T47D (cell line): ENCODE results near the gene KIF6.
"Not testable (repeated sequence)": the region's sequence is repeated elsewhere in the genome, so short reads cannot be mapped to it uniquely, and the experiment has no call there.

Source experiments
- DNase-seq, 2 experiments: peaks; one replicate each; pipeline versions ENCODE4 v3.0.0 to v3.0.0-alpha.2; 2011 to 2012; ENCODE audit warnings: low read depth in 1 of 2, low spot score in 1 of 2
- JUND ChIP-seq: IDR thresholded peaks from 2 replicates; pipeline ENCODE4 v1.6.1; 2012; ENCODE audit warnings: low read depth
- in situ Hi-C: cut with HindIII; loops from 2 replicates; pipeline ENCODE4 v1.10.0; 2016; ENCODE audit warnings: low sequenced_read_pairs, low pct_unique_long_range_greater_than_20kb

The KIF6 gene

DNA sequence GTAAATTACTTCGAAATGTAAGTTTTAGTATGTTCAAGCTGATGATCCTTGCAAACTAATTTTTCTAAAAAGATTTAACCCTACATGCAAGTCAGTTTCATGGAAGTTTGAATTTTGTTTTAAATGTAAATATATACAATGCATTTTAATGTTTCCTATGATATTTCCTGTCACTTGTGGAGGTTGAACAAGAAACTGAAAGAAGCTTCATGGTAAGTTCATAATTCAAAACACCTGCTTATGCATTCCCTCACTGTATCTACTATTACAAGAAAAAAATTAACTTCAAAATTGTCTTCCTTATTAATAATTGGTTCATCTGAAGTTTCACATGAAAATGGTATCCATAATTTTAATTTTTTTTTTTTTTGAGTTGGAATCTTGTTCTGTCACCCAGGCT lies 24.8 kb downstream of the KIF6 start:
- in situ Hi-C loops: no loop called here
- no peak for TF ChIP-seq JUND
- no peak for DNase-seq

DNA sequence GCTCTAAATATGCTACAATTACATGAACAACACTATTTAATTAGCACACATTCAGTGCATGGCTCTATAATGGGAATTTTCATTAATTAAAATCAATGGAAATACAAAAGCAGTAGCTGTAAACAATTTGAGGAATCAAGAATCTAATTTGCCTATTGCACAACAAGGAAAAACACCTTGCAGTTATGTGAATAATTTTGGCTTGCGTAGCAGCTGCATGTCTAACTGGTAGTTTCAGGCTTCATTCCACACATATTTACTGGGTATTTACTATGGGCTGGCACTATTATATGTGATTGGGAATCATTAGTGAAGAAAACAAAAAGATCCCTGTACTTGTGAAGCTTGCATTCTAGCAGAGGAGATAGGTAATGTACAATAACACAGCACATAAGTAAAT lies 26.4 kb downstream of the KIF6 start:
- in situ Hi-C loops: no loop called here
- no peak for TF ChIP-seq JUND
- peak; percentile 16 to 68 for DNase-seq

DNA sequence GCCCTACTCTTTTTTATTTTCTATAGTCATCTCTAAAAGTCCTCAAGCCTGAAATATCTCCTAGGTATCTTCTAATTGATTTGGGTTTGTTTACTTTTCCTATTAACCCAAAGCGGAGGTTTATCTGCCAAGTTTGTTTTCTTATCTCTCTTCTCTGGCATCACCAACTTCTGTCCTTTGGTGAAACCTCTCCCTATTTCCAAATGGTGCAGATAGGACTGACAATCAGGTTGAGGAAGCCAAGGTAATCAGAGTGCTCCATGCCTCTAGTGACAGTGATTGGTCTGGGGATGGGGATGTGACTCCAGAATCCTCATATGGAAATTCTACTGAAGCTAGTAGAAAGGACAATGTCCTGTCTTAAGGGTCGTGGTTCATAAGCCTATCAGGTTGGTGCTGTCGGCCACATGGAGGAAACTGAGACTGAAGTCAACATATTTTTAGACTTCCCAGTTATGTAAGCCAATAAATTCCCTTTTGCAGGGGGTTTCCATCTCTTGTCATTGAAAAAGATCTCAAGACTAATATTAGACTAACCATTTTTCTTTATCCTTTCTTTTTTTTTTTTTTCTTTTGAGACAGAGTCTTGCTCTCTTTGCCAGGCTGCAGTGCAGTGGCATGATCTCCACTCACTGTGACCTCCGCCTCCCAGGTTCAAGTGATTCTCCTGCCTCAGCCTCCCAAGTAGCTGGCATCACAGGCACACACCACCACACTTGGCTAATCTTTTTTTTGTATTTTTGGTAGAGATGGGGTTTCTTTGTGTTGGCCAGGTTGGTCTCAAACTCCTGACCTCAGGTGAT lies 28.0 kb downstream of the KIF6 start:
- no peak for TF ChIP-seq JUND
- in situ Hi-C loops: no loop called here
- DNase-seq: no peak

DNA sequence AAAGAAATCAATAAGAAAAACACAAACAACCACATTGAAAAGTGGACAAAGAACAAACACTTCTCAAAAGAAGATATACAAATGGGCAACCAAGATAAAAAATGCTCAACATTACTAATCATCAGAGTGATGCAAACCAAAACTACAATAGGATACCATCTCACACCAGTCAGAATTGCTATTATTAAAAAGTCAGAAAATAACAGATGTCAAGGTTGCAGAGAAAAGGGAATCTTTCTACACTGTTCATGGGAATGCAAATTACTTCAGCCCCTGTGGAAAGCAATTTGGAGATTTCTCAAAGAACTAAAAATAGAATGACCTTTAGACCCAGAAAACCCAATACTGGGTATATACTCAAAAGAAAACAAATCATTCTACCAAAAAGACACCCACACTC lies 29.8 kb downstream of the KIF6 start:
- TF ChIP-seq JUND: no peak
- in situ Hi-C loops: no loop called here
- DNase-seq: no peak

DNA sequence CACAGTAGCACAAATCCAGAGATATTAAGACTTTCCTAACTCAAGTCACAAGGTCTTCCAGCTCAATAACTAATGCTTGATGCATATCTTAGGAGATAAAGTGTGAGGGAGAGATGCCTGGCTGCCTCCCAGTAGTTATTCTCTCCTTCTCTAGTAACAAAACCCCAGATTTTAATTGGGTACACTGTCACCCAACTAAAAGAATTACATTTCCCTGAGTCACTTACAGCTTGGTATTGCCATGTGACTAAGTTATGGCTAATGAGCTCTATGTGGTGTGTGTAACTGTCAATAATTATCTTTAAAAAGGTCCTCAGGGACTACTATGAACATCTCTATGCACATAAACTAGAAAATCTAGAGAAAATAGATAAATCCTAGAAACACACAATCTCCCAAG lies 32.0 kb downstream of the KIF6 start:
- in situ Hi-C loops: no loop called here
- DNase-seq: no peak

DNA sequence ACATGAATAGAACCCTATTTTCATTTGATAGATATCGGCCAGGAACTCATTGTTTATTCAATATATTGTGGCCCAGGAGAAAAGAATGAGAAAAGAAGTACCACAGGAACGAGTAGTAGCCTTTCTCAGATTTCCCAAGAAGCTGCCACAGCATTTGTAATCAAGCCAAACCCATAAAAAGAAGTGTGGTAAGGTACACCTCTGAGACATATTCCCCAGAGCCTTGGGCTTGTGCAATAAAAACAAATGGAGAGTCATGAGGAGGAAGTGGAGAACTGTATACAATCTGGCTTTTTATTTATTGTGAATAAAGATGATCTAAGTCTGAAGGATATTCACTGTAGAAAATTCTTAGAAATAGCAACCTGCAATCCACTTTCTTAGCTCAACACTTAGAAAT lies 36.7 kb downstream of the KIF6 start:
- peak in 1 of 2 experiments; percentile 6 for DNase-seq
- in situ Hi-C loops: no loop called here

More for the DNA sequence above, 32.0 kb downstream of the KIF6 start:
- TF ChIP-seq JUND: no peak

DNA sequence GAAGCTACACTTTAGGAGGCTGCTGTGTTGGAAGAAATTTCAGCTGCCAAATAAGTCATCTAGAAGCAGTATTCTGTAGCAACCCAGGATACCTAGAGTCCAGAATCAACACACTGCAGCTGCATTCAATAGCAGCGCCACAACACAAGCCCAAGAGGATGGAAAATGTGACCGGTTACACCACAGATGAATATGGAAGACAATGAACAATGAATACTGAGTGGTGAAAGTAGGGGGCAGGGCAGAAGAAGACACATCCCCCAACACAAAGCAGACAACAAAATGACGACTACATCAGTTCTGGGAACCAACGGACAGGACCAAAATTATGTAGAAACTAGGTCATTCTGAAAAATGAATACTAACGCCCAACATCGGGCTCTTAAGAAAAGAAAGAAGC lies 38.2 kb downstream of the KIF6 start:
- TF ChIP-seq JUND: no peak
- in situ Hi-C loops: no loop called here
- DNase-seq: no peak

More for the DNA sequence above, 36.7 kb downstream of the KIF6 start:
- TF ChIP-seq JUND: no peak

DNA sequence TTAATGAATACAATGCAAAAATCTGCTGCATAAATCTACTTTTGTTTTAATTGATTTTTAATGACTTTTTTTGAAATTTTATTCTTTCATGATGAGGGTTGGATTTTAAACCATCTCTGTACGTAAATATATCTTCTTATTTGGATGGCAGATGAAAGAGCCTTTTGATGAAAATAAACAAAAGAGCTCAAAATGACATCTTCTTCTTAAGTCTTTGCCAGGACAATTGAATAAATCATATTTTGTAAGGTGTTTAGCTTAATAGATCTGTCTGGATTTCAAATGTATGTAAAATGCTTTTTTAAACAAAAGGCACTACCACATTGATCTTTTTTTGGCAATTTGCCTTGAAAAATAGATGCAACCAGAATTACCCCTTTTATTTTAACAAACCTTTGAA lies 39.3 kb downstream of the KIF6 start:
- in situ Hi-C loops: no loop called here
- no peak for TF ChIP-seq JUND
- DNase-seq: no peak

DNA sequence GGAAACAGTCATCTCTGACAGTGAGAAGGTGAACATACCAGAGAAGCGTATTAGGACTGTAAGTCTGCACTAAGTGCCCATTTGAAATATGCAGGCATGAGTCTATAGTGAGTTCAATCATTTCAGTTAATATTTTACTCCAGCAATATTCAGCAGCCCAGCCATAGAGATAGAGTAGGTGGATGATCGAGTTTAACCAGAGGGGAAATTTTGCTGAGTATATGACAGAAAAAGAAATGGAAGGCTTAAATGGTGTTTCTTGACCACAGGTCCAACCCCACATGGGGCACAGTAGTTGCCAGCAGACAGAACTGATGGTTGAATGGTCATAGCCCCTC lies 39.8 kb downstream of the KIF6 start:
- in situ Hi-C loops: no loop called here
- TF ChIP-seq JUND: no peak
- no peak for DNase-seq

DNA sequence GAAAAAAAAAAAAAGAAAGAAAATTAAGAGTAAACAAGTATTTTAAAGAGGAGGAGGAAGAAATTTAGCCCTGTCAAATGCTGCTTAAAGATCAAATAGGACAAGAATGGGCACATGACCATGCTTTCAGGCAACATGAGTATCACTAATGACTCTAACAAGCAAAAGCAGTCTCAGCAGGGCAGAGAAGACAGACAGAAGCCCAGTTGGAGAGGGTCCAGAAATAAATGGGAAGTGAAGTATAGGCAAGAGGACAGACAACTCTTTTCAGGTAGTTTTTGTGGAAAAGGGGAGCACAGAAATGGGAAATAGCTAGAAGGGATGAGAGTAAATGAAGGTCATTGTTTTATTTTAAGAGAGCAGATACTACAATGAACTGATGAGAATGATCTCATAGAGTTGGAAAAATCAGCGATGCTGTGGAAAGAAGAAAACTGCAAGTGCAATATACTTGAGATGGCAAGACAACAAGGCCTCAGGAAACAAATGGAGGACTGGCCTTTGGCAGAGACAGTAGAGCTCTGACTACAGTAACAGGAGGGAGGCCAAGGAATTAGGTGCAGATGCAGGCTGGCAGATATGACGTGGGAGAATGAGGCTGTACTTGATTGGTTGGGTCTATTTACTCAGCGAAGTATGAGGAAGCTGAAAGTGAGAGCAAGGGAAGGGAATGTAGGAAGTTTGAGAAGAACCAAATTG lies 40.3 kb downstream of the KIF6 start:
- peak; percentile 21 to 86 for DNase-seq
- in situ Hi-C loops: no loop called here
- TF ChIP-seq JUND: no peak

DNA sequence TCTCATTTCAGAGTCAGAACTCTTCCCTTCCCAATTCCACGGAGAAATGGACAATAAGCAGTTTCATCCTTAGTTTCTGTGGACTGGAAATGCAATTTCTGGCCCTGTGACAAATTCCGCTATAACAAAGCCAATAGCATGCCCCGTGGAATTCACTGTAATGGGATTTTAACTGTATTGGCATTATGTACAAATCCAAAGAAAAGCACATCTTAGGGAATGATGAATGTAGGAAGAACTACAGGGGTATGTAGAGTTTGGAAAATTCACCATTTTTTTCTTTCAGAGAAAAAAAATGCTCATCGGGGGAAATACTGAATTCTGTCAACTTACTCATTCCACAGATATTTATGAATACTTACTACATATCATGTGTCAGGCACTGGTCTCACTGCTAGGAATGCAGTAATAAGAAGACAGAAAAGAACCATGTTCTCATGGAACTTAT lies 43.5 kb downstream of the KIF6 start:
- in situ Hi-C loops: no loop called here
- no peak for TF ChIP-seq JUND
- no peak for DNase-seq

DNA sequence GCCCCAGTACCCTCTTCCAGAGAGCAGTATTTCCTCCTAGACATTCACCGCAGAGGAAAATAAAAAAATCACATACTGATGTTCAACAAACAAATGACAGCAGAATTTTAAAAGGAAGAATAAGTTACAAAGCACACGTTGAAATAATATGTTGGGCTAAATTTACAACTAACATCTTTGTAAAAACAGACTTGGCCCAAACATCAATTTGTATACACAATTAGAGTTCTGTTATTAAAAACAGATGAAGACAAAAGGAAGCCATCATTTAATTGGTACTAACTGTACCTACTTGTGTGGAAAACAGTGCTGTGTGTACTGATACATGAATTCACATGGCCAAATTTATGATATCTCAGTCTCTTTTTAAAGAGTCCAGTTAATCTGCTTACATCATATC lies 46.3 kb downstream of the KIF6 start:
- in situ Hi-C loops: no loop called here
- no peak for TF ChIP-seq JUND

DNA sequence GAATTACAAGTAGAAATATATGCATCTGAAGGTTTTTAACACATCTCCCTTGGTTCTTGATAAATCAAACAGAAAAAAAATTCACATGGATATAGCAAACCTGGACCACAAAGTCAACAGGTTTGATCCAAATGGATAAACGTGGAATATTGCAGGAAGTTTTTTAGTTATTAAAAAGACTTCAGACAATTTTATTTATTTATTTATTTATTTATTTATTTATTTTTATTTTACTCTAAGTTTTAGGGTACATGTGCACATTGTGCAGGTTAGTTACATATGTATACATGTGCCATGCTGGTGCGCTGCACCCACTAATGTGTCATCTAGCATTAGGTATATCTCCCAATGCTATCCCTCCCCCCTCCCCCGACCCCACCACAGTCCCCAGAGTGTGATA lies 47.9 kb downstream of the KIF6 start:
- DNase-seq, in situ Hi-C loops: not testable (repeated sequence)

More for the DNA sequence above, 46.3 kb downstream of the KIF6 start:
- no peak for DNase-seq

DNA sequence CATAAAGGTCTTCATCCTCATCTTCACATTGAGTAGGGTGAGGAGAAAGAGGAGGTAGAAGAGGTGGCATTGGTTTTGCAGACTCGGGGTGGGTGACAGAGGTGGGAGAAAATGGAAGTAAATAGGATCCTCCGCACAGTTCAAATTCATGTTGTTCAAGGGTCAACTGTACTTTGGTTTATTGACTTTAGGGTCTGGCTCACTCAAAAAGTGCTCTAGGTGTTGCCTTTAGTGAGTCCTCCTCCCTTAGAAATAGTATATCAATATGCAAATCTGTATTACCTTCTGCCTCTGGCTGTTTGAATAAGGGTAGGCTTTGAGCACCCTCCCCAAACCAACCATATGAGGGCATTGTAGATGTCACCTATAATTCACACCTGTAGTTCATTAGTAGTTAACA lies 54.7 kb downstream of the KIF6 start:
- DNase-seq: no peak
- no peak for TF ChIP-seq JUND
- in situ Hi-C loops: no loop called here
